B cell (primary cell): ENCODE results near the gene KANSL1L. TPM values are rescaled to one million over a fixed set of nuclear protein-coding genes. Genes with fewer than 3 reads are reported as not detected.

ENCODE experiments used
- ATAC-seq: fragments of 200-7000 bp; cut with Tn5 transposase; one replicate; pipeline ENCODE4 v1.10.0; 2021; ENCODE audit warnings: low read depth, mild to moderate bottlenecking, moderate number of reproducible peaks, moderate library complexity
- CTCF ChIA-PET: fragments of 350-600 bp; sonication (Branson Sonifier 250); formaldehyde crosslinking; loops from one replicate; lab custom pipeline; 2021; ENCODE audit warnings: antibody characterized with exemption, inconsistent platforms; lab: Charles Lee
- POLR2A ChIA-PET: fragments of 350-600 bp; sonication (Branson Sonifier 250); formaldehyde crosslinking; loops from one replicate; lab custom pipeline; 2021; ENCODE audit warnings: antibody characterized with exemption; lab: Charles Lee
- DNase-seq: peaks from one replicate; pipeline ENCODE4 v3.0.0; 2013
- H2AFZ ChIP-seq: 2 replicates; pipeline ENCODE4 v1.6.1; 2012; ENCODE audit warnings: mild to moderate bottlenecking, low read depth, low read length; ENCODE audit not compliant: insufficient read depth, poor library complexity, severe bottlenecking
- H3K27ac ChIP-seq, 2 donors: 1 replicate in 1 of 2; 2 replicates in 1 of 2; pipeline ENCODE4 v1.5.1; 2012 to 2013; ENCODE audit warnings: low read length in 2 of 2, mild to moderate bottlenecking in 2 of 2, moderate library complexity in 1 of 2
- H3K27me3 ChIP-seq, 4 experiments: fragments of 200-600 bp in 1 of 4; sonication (generic) in 1 of 4; replicated peaks in 1 of 4; 1 replicate in 2 of 4; 2 replicates in 2 of 4; pipeline versions ENCODE4 v1.6.1 to v1.7.0; 2013 to 2016; ENCODE audit warnings: low read length in 3 of 4, mild to moderate bottlenecking in 2 of 4, mixed read lengths in 1 of 4, moderate library complexity in 1 of 4; ENCODE audit not compliant: insufficient read depth in 4 of 4, control insufficient read depth in 3 of 4; ENCODE audit errors: control extremely low read depth in 1 of 4
- H3K36me3 ChIP-seq, 2 experiments: replicated peaks in 1 of 2; 1 replicate in 1 of 2; 2 replicates in 1 of 2; pipeline versions ENCODE4 v1.6.1 to v1.7.1; 2013; ENCODE audit warnings: low read length in 1 of 2; ENCODE audit not compliant: insufficient read depth in 2 of 2, control insufficient read depth in 1 of 2; ENCODE audit errors: control extremely low read depth in 1 of 2, extremely low read depth in 1 of 2
- H3K4me1 ChIP-seq, 2 donors: fragments of 200-600 bp in 1 of 2; sonication (generic) in 1 of 2; 1 replicate in 1 of 2; 2 replicates in 1 of 2; pipeline versions ENCODE4 v1.5.1 to v1.6.1; 2013 to 2017; ENCODE audit warnings: low read length in 2 of 2; ENCODE audit not compliant: control insufficient read depth in 2 of 2, insufficient read depth in 2 of 2
- H3K4me2 ChIP-seq: replicated peaks from 2 replicates; pipeline ENCODE3; 2012; ENCODE audit warnings: mild to moderate bottlenecking, low read depth, low read length; ENCODE audit not compliant: poor library complexity, severe bottlenecking
- H3K4me3 ChIP-seq, 5 experiments: fragments of 200-600 bp in 1 of 5; sonication (generic) in 1 of 5; 1 replicate in 3 of 5; 2 replicates in 2 of 5; pipeline versions ENCODE4 v1.5.1 to v1.7.0; 2011 to 2016; ENCODE audit warnings: low read length in 4 of 5, mild to moderate bottlenecking in 4 of 5, low read depth in 2 of 5, control low read depth in 1 of 5, moderate library complexity in 1 of 5; ENCODE audit not compliant: insufficient read depth in 1 of 5; ENCODE audit errors: control extremely low read depth in 1 of 5, extremely low read depth in 1 of 5
- H3K79me2 ChIP-seq: fragments of 200-600 bp; sonication (generic); one replicate; pipeline ENCODE4 v1.6.0; 2016; ENCODE audit warnings: low read length; ENCODE audit not compliant: control insufficient read depth, insufficient read depth
- H3K9ac ChIP-seq: fragments of 200-600 bp; sonication (generic); 2 replicates; pipeline ENCODE4 v1.6.1; 2017; ENCODE audit warnings: mild to moderate bottlenecking, low read length, moderate library complexity
- H3K9me3 ChIP-seq, 3 donors: one replicate each; pipeline versions ENCODE4 v1.6.1 to v1.7.1; 2013; ENCODE audit warnings: low read length in 2 of 3; ENCODE audit not compliant: control insufficient read depth in 2 of 3, insufficient read depth in 1 of 3; ENCODE audit errors: control extremely low read depth in 1 of 3
- H4K20me1 ChIP-seq: 2 replicates; pipeline ENCODE4 v1.6.0; 2012; ENCODE audit warnings: mild to moderate bottlenecking, low read length; ENCODE audit not compliant: insufficient read depth, control insufficient read depth, poor library complexity, severe bottlenecking
- H3K27ac Mint-ChIP-seq: one replicate; pipeline ENCODE4 v1.8.0; 2021; ENCODE audit warnings: mixed read lengths
- H3K27me3 Mint-ChIP-seq: one replicate; pipeline ENCODE4 v1.8.0; 2021; ENCODE audit warnings: mixed read lengths
- H3K4me1 Mint-ChIP-seq: one replicate; pipeline ENCODE4 v1.8.0; 2021; ENCODE audit warnings: mixed read lengths
- H3K4me3 Mint-ChIP-seq: one replicate; pipeline ENCODE4 v1.8.0; 2021; ENCODE audit warnings: mixed read lengths
- H3K9me3 Mint-ChIP-seq: one replicate; pipeline ENCODE4 v1.8.0; 2022; ENCODE audit warnings: mixed read lengths; ENCODE audit not compliant: insufficient read depth
- CTCF ChIP-seq: fragments of 200-600 bp; IDR thresholded peaks from one replicate; pipeline ENCODE4 v1.8.0; 2022; ENCODE audit warnings: antibody characterized with exemption, mild to moderate bottlenecking
- EZH2 ChIP-seq: IDR thresholded peaks from 2 replicates; pipeline ENCODE4 v1.6.1; 2012; ENCODE audit warnings: borderline replicate concordance, low read depth, mild to moderate bottlenecking, moderate library complexity, low read length; ENCODE audit not compliant: insufficient read depth, poor library complexity, severe bottlenecking
- WGBS: methylation state at CpG from one replicate; pipeline ENCODE4 v1.1.5; 2013; ENCODE audit warnings: missing lambda C conversion rate; ENCODE audit not compliant: insufficient coverage; 5-methylcytosine and 5-hydroxymethylcytosine counted together
- intact Hi-C: fragments of 100-400 bp; cut with micrococcal nuclease; formaldehyde crosslinking; loops from one replicate; pipeline ENCODE4 v1.10.0; 2022
- polyA plus RNA-seq: library from polyadenylated mRNA; depleted of rRNA; stranded (reverse); fragments of >200 nt; gene quantifications from 2 replicates; pipeline ENCODE4 v1.2.3, GENCODE V29; 2012
- total RNA-seq, 2 donors: library from RNA; stranded (reverse); fragments of 120-200 nt in 1 of 2; gene quantifications; 1 replicate in 1 of 2; 2 replicates in 1 of 2; pipeline versions ENCODE4 v1.2.3 to v1.2.4, GENCODE V29; 2013 to 2022

The KANSL1L gene
- total and polyA plus RNA-seq, 2 donors (not counting 1 experiment from before 2014, with no cell fraction given) = 7.3 to 21.1 TPM

GRCh38 chr2:210009126-210009525, 162.1 kb downstream of the KANSL1L start:
- H3K9me3 Mint-ChIP-seq = no peaks in the 10 kb centered on the region
- WGBS = no CpG with 5 or more reads among the region's 6 CpGs

GRCh38 chr2:210007895-210008294, 163.3 kb downstream of the KANSL1L start:
- Histone ChIP-seq H2AFZ (no peak overlapping the region), H3K9ac (no peak overlapping the region), H3K4me1 (peaks cover 19 to 28% of the 10 kb centered on the region in 2 donors), H3K79me2 (peaks cover 99% of the 10 kb centered on the region), H3K27ac (no peak overlapping the region), H3K27me3 (no peaks in the 10 kb centered on the region), H3K4me3 (no peak overlapping the region), H3K4me2 (no peak overlapping the region), H3K9me3 (no peaks in the 10 kb centered on the region), H3K36me3 (peaks cover 9 to 41% of the 10 kb centered on the region in 2 experiments), H4K20me1 (peaks cover 58% of the 10 kb centered on the region)
- no peak for ATAC-seq
- POLR2A ChIA-PET = no interaction called here
- no peaks in the 10 kb centered on the region for H3K27me3 Mint-ChIP-seq
- no CpG with 5 or more reads among the region's 2 CpGs for WGBS
- peaks cover 44% of the 10 kb centered on the region for H3K4me1 Mint-ChIP-seq
- H3K27ac Mint-ChIP-seq = no peak overlapping the region
- H3K4me3 Mint-ChIP-seq = no peak overlapping the region
- no peaks in the 10 kb centered on the region for H3K9me3 Mint-ChIP-seq
- TF ChIP-seq CTCF (no peak), EZH2 (no peak)
- DNase-seq = no peak
- intact Hi-C loops = no loop called here
- CTCF ChIA-PET = interaction anchor here (0.6 kb wide), 1 partner anchor 181 kb away, joined by 3 read pairs; no protein-coding TSS in a partner anchor

More at GRCh38 chr2:210009126-210009525, 162.1 kb downstream of the KANSL1L start:
- Histone ChIP-seq H3K4me2 (no peak overlapping the region), H3K4me1 (peaks cover 9 to 15% of the 10 kb centered on the region in 2 donors), H3K36me3 (peaks cover 12 to 44% of the 10 kb centered on the region in 2 experiments), H3K4me3 (no peak overlapping the region), H3K9me3 (no peaks in the 10 kb centered on the region), H2AFZ (no peak overlapping the region), H4K20me1 (peaks cover 47% of the 10 kb centered on the region), H3K27ac (no peak overlapping the region), H3K27me3 (no peaks in the 10 kb centered on the region), H3K79me2 (peaks cover 94% of the 10 kb centered on the region), H3K9ac (no peak overlapping the region)
- Mint-ChIP-seq H3K27ac (no peak overlapping the region), H3K4me3 (no peak overlapping the region), H3K27me3 (no peaks in the 10 kb centered on the region), H3K4me1 (peaks cover 34% of the 10 kb centered on the region)
- intact Hi-C loops = no loop called here
- POLR2A ChIA-PET = no interaction called here
- no peak for ATAC-seq
- TF ChIP-seq CTCF = no peak
- TF ChIP-seq EZH2 = no peak
- no peak for DNase-seq
- CTCF ChIA-PET = no interaction called here
